Mesenteric fat pad (tissue), 1 donor: ENCODE measurements around the gene YPEL3. TPM values are rescaled to one million over a fixed set of nuclear protein-coding genes. Genes with fewer than 3 reads are reported as not detected.
A peak's percentile ranks its signal among the peaks of the same experiment; 100 is the strongest.
"Not testable (repeated sequence)": the region's sequence is repeated elsewhere in the genome, so short reads cannot be mapped to it uniquely, and the experiment has no call there.

ENCODE experiments used
- DNase-seq: peaks from one replicate; pipeline ENCODE4 v3.0.0-alpha.2; 2020; ENCODE audit warnings: low spot score
- long read RNA-seq: library from polyadenylated mRNA; unstranded; transcript quantifications from one replicate; pipeline ENCODE4 v2.0.0, GENCODE V29; 2020
- total RNA-seq: library from RNA; stranded (reverse); fragmentation: NEBNext Ultra II Directional; extraction: Animal tissue kit (Norgen Biotek cat#: 25700); gene quantifications from one replicate; pipeline ENCODE4 v1.2.1, GENCODE V29; 2021
- donor health status: DM: yes; HTN: yes; CAD: no.

YPEL3 gene, protein sequence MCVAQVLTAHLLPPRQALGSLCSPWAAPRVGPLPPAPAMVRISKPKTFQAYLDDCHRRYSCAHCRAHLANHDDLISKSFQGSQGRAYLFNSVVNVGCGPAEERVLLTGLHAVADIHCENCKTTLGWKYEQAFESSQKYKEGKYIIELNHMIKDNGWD
- total RNA-seq: 49.3 TPM
- long read RNA-seq, partial matches to known transcripts: 1 of 1 reads
- long read RNA-seq, other reads (novel, unspliced or antisense): 0 of 1 reads

- DNase-seq: peak; percentile 96
Observed at GRCh38 chr16:30096105-30096861, at the start of gene YPEL3. Gene YPEL3 (minus strand): TSS chr16:30096213. CDS start chr16:30095482, 731 bp downstream.

DNA sequence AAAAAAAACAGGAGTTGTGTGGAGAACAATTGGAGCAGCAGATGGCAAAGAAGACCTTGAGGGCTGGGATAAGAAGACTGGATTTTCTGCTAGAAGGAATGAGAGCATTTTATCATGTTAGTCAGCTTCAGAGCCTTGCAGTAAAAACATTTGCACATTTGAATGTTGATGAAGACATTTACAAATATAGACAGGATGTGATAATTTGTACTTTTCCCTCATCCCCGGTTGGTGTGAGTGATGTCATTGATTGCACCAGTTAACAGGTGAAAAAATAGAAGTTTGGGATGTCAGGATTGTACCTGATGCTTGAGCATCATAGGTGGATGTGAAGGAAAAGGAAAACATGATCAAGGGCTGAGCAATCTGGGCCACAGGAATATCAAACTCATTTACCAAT is 49.6 kb upstream of the YPEL3 start:
- no peak for DNase-seq

GRCh38 chr16:30144917-30145316 is 48.9 kb upstream of the YPEL3 start:
- no peak for DNase-seq

GRCh38 chr16:30144017-30144416 is 48.0 kb upstream of the YPEL3 start:
- DNase-seq: no peak

DNA sequence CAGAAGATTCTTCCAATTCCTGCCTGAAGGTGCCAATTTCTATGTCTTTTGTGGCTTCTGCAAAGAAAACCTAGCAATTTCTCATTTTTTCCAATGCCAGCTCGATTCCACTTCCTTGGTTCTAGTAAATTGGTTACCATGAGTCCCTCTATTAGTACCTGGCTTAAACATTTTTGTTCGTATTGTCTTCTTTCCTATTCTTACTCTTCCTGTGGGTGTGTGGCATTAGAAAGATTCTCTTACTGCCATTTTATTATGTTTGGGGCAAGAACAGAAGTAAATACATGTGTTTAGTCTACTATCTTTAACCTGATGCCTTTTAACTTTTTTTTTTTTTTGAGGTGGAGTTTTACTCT is 47.3 kb upstream of the YPEL3 start:
- no peak for DNase-seq

- no peak for DNase-seq
Observed at GRCh38 chr16:30142672-30143346, 46.8 kb upstream of the YPEL3 start.

DNA sequence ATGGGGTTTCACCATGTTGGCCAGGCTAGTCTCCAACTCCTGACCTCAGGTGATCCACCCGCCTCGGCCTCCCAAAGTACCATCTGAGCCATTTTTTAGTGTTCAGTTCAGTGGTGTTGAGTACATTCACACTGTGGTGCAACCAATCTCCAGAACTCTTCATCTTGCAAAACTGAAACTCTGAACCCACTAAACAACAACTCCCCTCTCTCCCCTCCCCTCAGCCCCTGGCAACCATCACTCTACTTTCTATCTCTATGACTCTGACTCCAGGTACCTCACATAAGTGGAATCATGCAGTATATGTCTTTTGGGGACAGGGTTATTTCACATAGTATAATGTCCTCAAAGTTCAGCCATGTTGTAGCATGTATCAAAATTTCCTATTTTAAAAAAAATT is 45.7 kb upstream of the YPEL3 start:
- DNase-seq: no peak

- no peak for DNase-seq
Observed at GRCh38 chr16:30139583-30140481, 43.8 kb upstream of the YPEL3 start.

GRCh38 chr16:30137897-30138296 is 41.9 kb upstream of the YPEL3 start:
- no peak for DNase-seq

DNA sequence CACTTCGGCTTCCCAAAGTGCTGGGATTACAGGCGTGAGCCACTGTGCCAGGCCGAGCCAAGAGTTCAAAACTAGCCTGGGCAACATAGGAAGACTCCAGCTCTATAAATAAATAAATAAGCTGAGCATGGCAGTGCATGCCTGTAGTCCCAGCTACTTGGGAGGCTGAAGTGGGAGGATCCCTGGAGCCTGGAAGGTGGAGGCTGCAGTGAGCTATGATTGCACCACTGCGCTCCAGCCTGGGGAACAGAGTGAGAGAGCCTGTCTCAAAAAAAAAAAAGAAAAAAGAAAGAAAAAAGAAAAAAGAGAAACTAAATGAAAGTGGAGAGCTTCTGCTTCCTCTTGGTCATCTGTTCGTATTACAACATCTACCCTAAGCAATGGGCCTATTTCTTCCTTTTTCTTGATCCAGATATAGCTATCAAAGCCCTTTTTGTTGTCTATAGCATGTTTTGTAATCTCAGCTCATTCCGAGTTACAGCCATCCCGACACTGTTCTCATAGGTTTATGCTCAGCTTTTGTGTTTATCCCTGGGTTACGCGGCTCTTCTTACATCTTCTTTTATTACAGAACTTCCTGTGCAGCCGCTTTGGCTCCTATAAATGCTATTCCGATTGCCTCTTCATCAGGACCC is 41.1 kb upstream of the YPEL3 start:
- DNase-seq: no peak

- no peak for DNase-seq
Observed at GRCh38 chr16:30132591-30132990, 36.6 kb upstream of the YPEL3 start.

DNA sequence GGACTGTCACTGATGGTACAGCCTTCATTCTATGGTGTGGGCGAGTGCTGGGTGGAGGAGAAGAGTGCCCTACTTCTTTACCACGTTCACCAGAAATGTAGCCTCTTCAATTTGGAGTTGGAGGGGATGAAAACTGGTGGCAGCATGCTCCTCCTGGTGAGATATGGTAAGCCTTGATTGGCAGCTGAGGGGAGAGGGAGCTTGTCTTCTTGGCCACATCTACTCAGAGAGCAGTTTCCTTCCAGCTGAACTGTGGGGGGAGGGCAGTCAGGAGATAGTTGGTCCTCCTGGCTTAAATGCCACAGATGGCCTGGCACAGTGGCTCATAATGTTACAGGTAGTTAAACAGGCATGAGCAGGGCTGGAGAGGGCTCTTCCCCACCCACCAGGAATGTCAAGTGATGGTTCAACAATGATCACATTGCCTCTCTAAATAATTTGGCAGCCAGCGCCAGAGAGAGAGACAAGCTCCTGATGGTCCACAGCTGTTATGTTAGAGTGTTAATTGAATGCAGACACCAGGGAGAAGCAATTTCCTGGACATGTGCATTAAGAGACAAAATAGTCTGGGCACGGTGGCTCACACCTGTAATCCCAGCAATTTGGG is 36.0 kb upstream of the YPEL3 start:
- DNase-seq: no peak

- no peak for DNase-seq
Observed at GRCh38 chr16:30127993-30128392, 32.0 kb upstream of the YPEL3 start.

DNA sequence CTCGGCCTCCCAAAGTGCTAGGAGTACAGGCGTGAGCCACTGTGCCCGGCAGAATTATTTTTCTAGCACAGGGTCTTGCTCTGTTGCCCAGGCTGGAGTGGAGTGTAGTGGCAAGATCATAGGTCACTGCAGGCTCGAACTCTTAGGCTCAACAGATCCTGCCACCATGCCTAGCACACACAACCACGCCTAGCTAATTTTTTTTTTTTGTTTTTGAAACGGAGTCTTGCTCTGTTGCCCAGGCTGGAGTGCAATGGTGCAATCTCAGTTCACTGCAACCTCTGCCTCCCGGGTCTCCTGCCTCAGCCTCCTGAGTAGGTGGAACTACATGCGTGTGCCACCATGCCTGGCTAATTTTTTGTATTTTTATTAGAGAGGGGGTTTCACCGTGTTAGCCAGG is 29.7 kb upstream of the YPEL3 start:
- DNase-seq: not testable (repeated sequence)

- no peak for DNase-seq
Observed at GRCh38 chr16:30124985-30125379, 29.0 kb upstream of the YPEL3 start.

GRCh38 chr16:30122604-30123160 is 26.7 kb upstream of the YPEL3 start:
- DNase-seq: no peak

- no peak for DNase-seq
Observed at GRCh38 chr16:30121741-30122571, 25.9 kb upstream of the YPEL3 start.

DNA sequence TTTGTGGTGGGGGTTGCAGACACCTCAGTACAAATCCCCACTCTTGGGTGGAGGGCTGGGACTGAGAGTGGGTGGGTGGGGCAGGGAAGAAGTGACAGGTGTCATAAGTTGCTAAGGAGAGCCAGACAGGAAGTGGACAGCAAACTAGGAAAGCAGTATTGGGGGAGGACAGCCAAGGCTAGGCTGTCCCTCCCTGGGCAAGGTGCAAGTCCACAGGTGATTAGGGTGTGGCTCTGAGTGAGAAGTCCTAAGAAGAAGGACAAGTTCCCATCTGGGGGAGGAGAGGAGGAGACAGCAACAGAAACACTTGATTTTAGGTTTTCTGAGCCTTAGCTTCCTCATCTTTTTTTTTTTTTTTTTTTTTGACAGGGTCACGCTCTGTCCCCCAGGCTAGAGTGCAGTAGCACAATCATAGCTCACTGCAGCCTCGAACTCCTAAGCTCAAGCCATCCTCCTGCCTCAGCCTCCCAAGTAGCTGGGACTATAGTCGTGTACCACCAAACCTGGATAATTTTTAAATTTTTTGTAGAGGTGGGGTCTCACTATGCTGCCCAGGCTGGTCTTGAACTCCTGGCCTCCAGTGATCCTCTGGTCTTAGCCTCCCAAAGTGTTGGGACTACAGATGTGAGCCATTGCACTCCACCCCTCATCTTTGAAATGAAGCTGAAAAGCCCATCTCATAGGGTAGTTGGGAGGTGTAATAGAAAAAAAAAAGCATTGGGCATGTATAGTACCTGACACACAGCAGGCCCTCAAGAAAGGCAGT is 24.5 kb upstream of the YPEL3 start:
- no peak for DNase-seq

- DNase-seq: no peak
Observed at GRCh38 chr16:30119428-30119827, 23.4 kb upstream of the YPEL3 start.
